ENCODE measurements around the gene SOX6. TPM values are rescaled to one million over a fixed set of nuclear protein-coding genes. Genes with fewer than 3 reads are reported as not detected.

Gene SOX6
- total and polyA plus RNA-seq, 9 donors, result 10.9 to 26.5 (median 17.9) TPM

DNA sequence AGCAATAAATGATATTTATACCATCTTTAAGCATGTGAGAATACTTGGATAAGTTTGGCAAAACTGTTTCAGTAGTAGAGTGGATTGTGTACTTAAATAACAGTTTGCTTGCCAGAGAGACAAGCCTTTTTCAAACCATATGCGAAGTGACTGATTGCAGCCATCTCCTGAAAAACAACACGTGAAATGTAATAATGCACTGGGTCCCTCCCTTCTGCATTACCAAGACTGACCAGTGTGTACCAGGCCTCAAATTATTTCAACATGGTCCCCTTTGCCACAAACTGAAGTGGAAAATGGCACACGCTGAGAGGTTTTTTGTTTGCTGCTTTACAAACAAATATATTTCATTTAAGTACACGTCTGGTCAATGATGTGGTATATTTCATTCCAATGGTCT is 337.4 kb downstream of the SOX6 start:
- no peak overlapping the region for H3K27ac ChIP-seq (ENCODE audit: low read length)
- H3K36me3 ChIP-seq (ENCODE audit: control insufficient read depth, insufficient read depth, low read length), result peaks cover 2% of the 10 kb centered on the region
- 61% methylated on average over 2 of the region's 4 CpGs for WGBS (ENCODE audit: insufficient coverage)
- H3K9me3 ChIP-seq (replicated peaks; ENCODE audit: control insufficient read depth, low read depth, low read length), result no peaks in the 10 kb centered on the region
- H3K4me1 ChIP-seq (ENCODE audit: control insufficient read depth, insufficient read depth, low read length), result peaks cover 7% of the 10 kb centered on the region
- DNase-seq, result no peak
- H3K27me3 ChIP-seq (ENCODE audit: control insufficient read depth, insufficient read depth, low read length), result no peaks in the 10 kb centered on the region
- H3K4me3 ChIP-seq (ENCODE audit: low read length), result no peak overlapping the region

DNA sequence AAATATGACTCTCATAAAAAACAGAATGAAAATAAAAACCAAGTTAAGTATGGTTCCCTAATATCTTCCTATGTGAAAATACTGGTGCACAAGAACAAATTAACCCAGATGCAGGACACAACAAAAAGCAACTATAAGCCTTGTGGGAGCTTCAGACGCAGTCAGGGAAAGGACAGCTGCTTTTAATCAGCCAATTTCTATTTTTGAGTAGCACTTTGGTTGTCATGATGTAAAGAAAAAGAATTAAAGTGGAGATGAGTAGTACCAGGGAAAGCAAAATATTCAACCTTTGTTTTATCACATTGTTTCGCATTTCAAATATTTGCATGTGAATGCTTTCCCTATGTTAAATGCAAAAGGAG is 339.9 kb downstream of the SOX6 start:
- H3K9me3 ChIP-seq (replicated peaks; ENCODE audit: control insufficient read depth, low read depth, low read length), result no peaks in the 10 kb centered on the region
- no CpG with 5 or more reads among the region's 2 CpGs for WGBS (ENCODE audit: insufficient coverage)
- no peaks in the 10 kb centered on the region for H3K36me3 ChIP-seq (ENCODE audit: control insufficient read depth, insufficient read depth, low read length)
- no peak overlapping the region for H3K4me3 ChIP-seq (ENCODE audit: low read length)
- no peaks in the 10 kb centered on the region for H3K27me3 ChIP-seq (ENCODE audit: control insufficient read depth, insufficient read depth, low read length)
- DNase-seq, result peak; percentile 74
- H3K4me1 ChIP-seq (ENCODE audit: control insufficient read depth, insufficient read depth, low read length), result peaks cover 19% of the 10 kb centered on the region
- H3K27ac ChIP-seq (ENCODE audit: low read length), result peak overlapping the region; percentile 68

DNA sequence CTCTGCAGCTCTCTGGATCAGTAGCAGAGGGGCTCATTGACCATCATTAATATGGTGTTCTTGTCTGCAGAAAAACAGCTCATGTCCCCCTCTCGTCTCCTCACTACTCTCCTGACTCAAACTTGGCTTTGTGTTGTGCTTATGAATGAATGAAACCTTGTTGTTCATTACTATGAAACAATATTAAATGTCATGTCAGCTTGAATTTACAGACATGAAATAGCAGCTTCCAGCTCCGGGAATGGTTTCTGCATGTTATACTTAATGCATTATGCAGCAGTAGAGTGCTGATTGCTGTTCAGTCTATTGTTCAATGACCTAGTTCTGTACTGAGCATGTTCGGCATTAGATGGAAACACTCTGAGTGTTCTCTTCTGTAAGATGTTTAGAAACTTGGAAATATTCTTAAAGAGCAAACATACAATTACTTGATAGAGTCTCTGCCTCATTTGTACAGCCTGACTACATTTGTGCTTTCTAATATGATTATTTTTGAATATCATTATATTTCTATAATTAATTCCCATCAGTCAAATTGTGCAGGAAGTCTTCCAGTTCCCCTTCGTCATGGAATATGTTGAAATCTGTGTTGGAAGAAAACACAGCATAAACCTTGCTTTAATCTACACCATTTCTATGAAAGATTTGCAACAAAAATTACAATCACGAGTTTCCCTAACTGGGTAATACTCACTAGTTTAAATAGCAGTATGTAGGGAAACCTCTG is 340.4 kb downstream of the SOX6 start:
- WGBS (ENCODE audit: insufficient coverage), result no CpG with 5 or more reads among the region's 5 CpGs
- no peaks in the 10 kb centered on the region for H3K9me3 ChIP-seq (replicated peaks; ENCODE audit: control insufficient read depth, low read depth, low read length)
- DNase-seq, result peak; percentile 83
- no peaks in the 10 kb centered on the region for H3K27me3 ChIP-seq (ENCODE audit: control insufficient read depth, insufficient read depth, low read length)
- H3K36me3 ChIP-seq (ENCODE audit: control insufficient read depth, insufficient read depth, low read length), result no peaks in the 10 kb centered on the region
- peaks cover 21% of the 10 kb centered on the region for H3K4me1 ChIP-seq (ENCODE audit: control insufficient read depth, insufficient read depth, low read length)
- no peak overlapping the region for H3K4me3 ChIP-seq (ENCODE audit: low read length)
- peak overlapping the region; percentile 68 for H3K27ac ChIP-seq (ENCODE audit: low read length)

DNA sequence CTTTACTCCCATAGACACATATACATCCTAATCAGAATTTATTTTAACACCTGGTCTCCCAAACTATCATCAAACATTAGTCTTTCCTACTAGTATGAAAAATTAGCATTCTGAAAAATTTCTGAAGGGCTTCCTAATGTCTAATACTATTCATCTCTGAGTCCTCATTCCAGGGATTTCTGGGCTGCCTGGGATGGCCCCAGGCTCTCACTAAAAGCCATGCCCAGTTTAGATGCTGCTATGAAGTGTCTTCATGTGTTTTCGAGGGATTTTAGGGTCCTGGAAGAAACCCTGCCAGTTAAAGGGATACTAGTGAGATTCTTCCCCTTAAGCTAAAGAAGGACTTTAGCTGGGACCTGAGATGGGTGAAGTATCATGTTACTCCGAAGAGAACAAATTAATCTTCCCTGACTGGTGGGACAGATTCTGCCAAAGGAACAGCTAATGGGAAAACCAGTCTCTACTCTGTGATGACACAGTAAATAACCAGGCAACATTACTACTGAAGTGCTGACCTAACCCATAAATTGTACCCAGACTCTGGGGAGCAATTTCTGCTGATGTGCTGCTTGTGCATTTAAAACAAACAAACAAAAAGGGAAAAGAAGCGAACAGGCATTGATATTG is 342.6 kb downstream of the SOX6 start:
- Histone ChIP-seq H3K27me3 (ENCODE audit: control insufficient read depth, insufficient read depth, low read length) (no peaks in the 10 kb centered on the region), H3K36me3 (ENCODE audit: control insufficient read depth, insufficient read depth, low read length) (no peaks in the 10 kb centered on the region), H3K27ac (ENCODE audit: low read length) (peak overlapping the region; percentile 36), H3K9me3 (replicated peaks; ENCODE audit: control insufficient read depth, low read depth, low read length) (no peaks in the 10 kb centered on the region), H3K4me3 (ENCODE audit: low read length) (no peak overlapping the region), H3K4me1 (ENCODE audit: control insufficient read depth, insufficient read depth, low read length) (peaks cover 21% of the 10 kb centered on the region)
- DNase-seq, result peak; percentile 63
- 0% methylated on average over 1 of the region's 3 CpGs for WGBS (ENCODE audit: insufficient coverage)

DNA sequence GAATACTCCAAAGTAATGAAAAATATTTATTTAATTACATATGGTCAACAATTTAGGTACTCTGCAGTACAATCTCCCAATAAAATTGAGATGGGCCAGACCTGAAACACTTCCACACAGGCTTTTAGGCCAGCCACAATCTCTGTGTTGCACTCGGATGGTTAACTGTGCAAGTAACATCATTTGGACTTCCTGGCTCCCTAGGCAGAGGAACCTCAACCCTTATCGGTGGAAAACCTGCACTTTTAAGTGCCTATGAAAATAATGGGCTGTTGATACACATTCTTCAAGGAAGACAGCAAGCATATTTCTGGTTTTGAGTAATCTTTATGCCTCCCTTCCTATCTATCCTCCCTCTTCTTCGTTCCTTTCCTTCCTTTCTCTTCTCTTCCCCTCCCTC is 343.1 kb downstream of the SOX6 start:
- no peaks in the 10 kb centered on the region for H3K27me3 ChIP-seq (ENCODE audit: control insufficient read depth, insufficient read depth, low read length)
- H3K4me1 ChIP-seq (ENCODE audit: control insufficient read depth, insufficient read depth, low read length), result peaks cover 21% of the 10 kb centered on the region
- H3K27ac ChIP-seq (ENCODE audit: low read length), result peak overlapping the region; percentile 5
- H3K4me3 ChIP-seq (ENCODE audit: low read length), result no peak overlapping the region
- H3K36me3 ChIP-seq (ENCODE audit: control insufficient read depth, insufficient read depth, low read length), result no peaks in the 10 kb centered on the region
- no CpG with 5 or more reads among the region's 3 CpGs for WGBS (ENCODE audit: insufficient coverage)
- DNase-seq, result no peak
- no peaks in the 10 kb centered on the region for H3K9me3 ChIP-seq (replicated peaks; ENCODE audit: control insufficient read depth, low read depth, low read length)

DNA sequence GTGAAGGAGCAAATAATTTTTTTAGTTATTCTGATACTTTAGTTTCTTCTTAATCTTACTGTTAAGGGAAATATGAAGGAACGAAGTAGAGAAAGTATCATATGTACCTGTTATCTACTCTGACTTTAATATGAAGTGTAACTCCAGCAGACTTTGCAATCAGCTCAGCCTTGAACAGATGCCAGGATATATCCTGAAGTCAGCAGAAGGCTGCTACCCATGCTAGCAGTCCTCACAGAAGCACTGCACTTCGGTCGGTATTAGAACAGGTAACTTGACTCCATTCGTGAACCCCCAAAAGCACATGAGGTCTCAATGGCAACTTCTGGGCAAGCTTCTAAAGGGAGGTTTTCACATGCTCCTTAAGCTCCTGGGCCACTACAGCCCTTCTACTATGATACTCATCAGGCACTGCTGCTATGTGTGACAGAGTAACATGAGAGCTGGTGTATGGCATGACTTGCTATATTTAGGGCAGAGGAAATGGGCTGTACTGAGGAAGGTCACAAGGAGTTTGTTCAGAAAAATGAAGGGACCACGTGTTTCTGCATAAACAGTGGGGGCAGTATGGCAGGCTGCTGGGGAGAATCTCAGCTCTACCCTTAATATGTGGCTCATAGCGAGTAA is 344.1 kb downstream of the SOX6 start:
- H3K4me1 ChIP-seq (ENCODE audit: control insufficient read depth, insufficient read depth, low read length), result peaks cover 21% of the 10 kb centered on the region
- 38% methylated on average over 3 of the region's 6 CpGs for WGBS (ENCODE audit: insufficient coverage)
- peak; percentile 73 for DNase-seq

DNA sequence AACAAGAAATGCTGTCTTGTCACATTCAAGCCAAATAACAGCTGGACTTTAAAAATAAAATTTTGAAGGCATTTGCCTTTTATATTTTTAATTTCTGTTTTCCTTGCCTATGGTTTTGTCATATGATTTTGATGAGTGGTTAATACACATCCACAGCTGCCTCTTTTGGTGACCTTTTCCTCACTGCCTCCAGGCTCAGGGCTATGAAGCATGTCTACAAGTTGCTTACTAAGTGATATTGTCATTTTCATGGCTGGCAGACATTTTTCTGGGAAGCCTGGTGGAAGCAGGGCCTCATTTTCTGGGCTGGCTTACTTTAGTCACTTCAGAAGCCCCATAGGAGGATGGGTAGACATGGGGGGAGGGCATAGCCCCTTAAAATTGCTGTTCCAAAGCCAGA is 344.9 kb downstream of the SOX6 start:
- Histone ChIP-seq H3K4me3 (ENCODE audit: low read length) (no peak overlapping the region), H3K27ac (ENCODE audit: low read length) (peak overlapping the region; percentile 79), H3K9me3 (replicated peaks; ENCODE audit: control insufficient read depth, low read depth, low read length) (no peaks in the 10 kb centered on the region), H3K27me3 (ENCODE audit: control insufficient read depth, insufficient read depth, low read length) (no peaks in the 10 kb centered on the region), H3K4me1 (ENCODE audit: control insufficient read depth, insufficient read depth, low read length) (peaks cover 21% of the 10 kb centered on the region), H3K36me3 (ENCODE audit: control insufficient read depth, insufficient read depth, low read length) (no peaks in the 10 kb centered on the region)
- no peak for DNase-seq

More for the DNA sequence above, 344.1 kb downstream of the SOX6 start:
- no peak overlapping the region for H3K4me3 ChIP-seq (ENCODE audit: low read length)
- H3K36me3 ChIP-seq (ENCODE audit: control insufficient read depth, insufficient read depth, low read length), result no peaks in the 10 kb centered on the region
- peak overlapping the region; percentile 79 for H3K27ac ChIP-seq (ENCODE audit: low read length)
- no peaks in the 10 kb centered on the region for H3K9me3 ChIP-seq (replicated peaks; ENCODE audit: control insufficient read depth, low read depth, low read length)
- H3K27me3 ChIP-seq (ENCODE audit: control insufficient read depth, insufficient read depth, low read length), result no peaks in the 10 kb centered on the region

DNA sequence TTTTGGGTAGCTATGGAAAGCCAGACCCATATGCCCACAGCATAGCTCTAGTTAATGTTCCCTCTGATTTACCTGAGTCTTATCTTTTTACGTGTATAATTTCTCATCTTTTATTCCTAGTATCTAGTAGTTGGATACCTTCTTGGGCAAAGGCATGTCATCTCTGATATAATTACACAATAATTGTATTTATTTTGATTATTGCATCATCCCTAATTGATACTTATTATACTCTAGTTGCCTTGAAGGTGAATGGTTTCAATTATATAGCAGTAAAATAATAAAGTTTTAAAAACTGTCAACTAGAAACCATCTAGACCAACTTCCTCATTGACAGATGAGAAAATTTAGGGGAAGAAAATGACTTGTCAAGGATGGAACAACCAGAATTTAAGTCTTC is 347.3 kb downstream of the SOX6 start:
- Histone ChIP-seq H3K27ac (ENCODE audit: low read length) (no peak overlapping the region), H3K9me3 (replicated peaks; ENCODE audit: control insufficient read depth, low read depth, low read length) (no peaks in the 10 kb centered on the region), H3K4me1 (ENCODE audit: control insufficient read depth, insufficient read depth, low read length) (peaks cover 15% of the 10 kb centered on the region), H3K27me3 (ENCODE audit: control insufficient read depth, insufficient read depth, low read length) (no peaks in the 10 kb centered on the region), H3K36me3 (ENCODE audit: control insufficient read depth, insufficient read depth, low read length) (no peaks in the 10 kb centered on the region), H3K4me3 (ENCODE audit: low read length) (no peak overlapping the region)
- no peak for DNase-seq
- no CpG with 5 or more reads among the region's 1 CpG for WGBS (ENCODE audit: insufficient coverage)

DNA sequence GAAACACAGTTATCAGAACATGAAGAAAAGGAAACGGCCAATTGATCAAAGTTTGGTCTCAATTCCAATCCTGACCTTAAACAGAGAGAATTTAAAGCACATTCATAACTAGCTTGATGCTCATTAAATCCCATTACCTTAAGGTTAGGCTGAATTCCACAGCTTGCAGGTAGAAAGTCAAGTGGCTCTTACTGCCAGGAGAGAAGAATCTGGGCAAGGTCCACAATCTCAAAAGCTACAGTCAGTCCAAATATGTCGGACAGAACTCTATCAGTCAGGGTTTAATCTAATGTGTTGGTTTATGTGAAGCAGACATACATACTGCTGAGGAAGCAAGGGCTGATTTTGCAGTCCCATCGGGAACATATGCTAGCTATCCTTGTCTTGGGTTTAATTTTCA is 348.8 kb downstream of the SOX6 start:
- WGBS (ENCODE audit: insufficient coverage), result no CpG with 5 or more reads among the region's 3 CpGs
- Histone ChIP-seq H3K27me3 (ENCODE audit: control insufficient read depth, insufficient read depth, low read length) (no peaks in the 10 kb centered on the region), H3K4me3 (ENCODE audit: low read length) (no peak overlapping the region), H3K27ac (ENCODE audit: low read length) (no peak overlapping the region), H3K4me1 (ENCODE audit: control insufficient read depth, insufficient read depth, low read length) (peaks cover 8% of the 10 kb centered on the region), H3K9me3 (replicated peaks; ENCODE audit: control insufficient read depth, low read depth, low read length) (no peaks in the 10 kb centered on the region), H3K36me3 (ENCODE audit: control insufficient read depth, insufficient read depth, low read length) (no peaks in the 10 kb centered on the region)
- no peak for DNase-seq

DNA sequence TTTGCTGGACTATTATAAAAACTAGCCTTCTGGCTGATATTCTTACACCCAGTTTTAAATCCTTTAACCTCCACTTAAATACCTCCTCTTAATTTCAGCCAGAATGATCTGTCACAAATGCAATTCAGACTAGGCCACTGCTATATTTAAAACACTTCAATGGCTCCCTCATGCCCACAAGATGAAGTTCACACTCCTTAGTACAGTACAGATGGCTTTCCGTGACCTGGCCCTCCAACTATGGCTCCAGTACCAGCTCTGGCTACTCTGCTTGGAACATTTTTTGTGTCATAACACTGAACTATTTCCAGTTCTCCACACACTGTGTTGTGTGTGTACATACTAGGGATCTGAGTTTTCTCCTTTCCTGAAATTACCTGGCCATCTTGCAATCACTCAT is 353.4 kb downstream of the SOX6 start:
- H3K9me3 ChIP-seq (replicated peaks; ENCODE audit: control insufficient read depth, low read depth, low read length), result no peaks in the 10 kb centered on the region
- no peak overlapping the region for H3K4me3 ChIP-seq (ENCODE audit: low read length)
- H3K4me1 ChIP-seq (ENCODE audit: control insufficient read depth, insufficient read depth, low read length), result peaks cover 2% of the 10 kb centered on the region
- WGBS (ENCODE audit: insufficient coverage), result no CpG with 5 or more reads among the region's 1 CpG
- no peak overlapping the region for H3K27ac ChIP-seq (ENCODE audit: low read length)
- no peak for DNase-seq
- no peaks in the 10 kb centered on the region for H3K36me3 ChIP-seq (ENCODE audit: control insufficient read depth, insufficient read depth, low read length)
- H3K27me3 ChIP-seq (ENCODE audit: control insufficient read depth, insufficient read depth, low read length), result no peaks in the 10 kb centered on the region

Data from muscle of leg (tissue), 11 donors.